Heart right ventricle (tissue), 16 donors: Measurements from ENCODE around the gene ATP10A. TPM values are rescaled to one million over a fixed set of nuclear protein-coding genes. Genes with fewer than 3 reads are reported as not detected.

Experiments used
- ATAC-seq, 8 donors: fragments of 200-7000 bp; cut with Tn5 transposase; one replicate each; pipeline ENCODE4 v1.9.1; 2020; ENCODE audit warnings: mild to moderate bottlenecking in 8 of 8, moderate library complexity in 8 of 8, moderate number of reproducible peaks in 1 of 8
- DNase-seq, 2 donors: peaks; one replicate each; pipeline ENCODE4 v3.0.0-alpha.2; 2020
- H3K27ac ChIP-seq, 10 donors: fragments of 200-600 bp; sonication (generic) in 2 of 10; one replicate each; pipeline versions ENCODE4 v1.5.0 to v1.8.0; 2020 to 2022; ENCODE audit warnings: mild to moderate bottlenecking in 3 of 10
- H3K27me3 ChIP-seq, 7 donors: fragments of 200-600 bp; one replicate each; pipeline ENCODE4 v1.8.0; 2021 to 2022; ENCODE audit warnings: mild to moderate bottlenecking in 2 of 7
- H3K36me3 ChIP-seq, 9 donors: fragments of 200-600 bp; sonication (generic) in 1 of 9; one replicate each; pipeline versions ENCODE4 v1.5.0 to v1.8.0; 2020 to 2022; ENCODE audit warnings: mild to moderate bottlenecking in 2 of 9
- H3K4me1 ChIP-seq, 9 donors: fragments of 200-600 bp; sonication (generic) in 1 of 9; one replicate each; pipeline versions ENCODE4 v1.5.0 to v1.8.0; 2020 to 2022; ENCODE audit warnings: mild to moderate bottlenecking in 4 of 9
- H3K4me3 ChIP-seq, 10 donors: fragments of 200-600 bp; sonication (generic) in 2 of 10; one replicate each; pipeline versions ENCODE4 v1.5.0 to v1.8.0; 2020 to 2022; ENCODE audit warnings: mild to moderate bottlenecking in 7 of 10, moderate library complexity in 2 of 10
- H3K9me3 ChIP-seq, 11 donors: fragments of 200-600 bp in 10 of 11; sonication (generic) in 2 of 11; one replicate each; pipeline versions ENCODE4 v1.5.0 to v1.8.0; 2013 to 2022; ENCODE audit warnings: mild to moderate bottlenecking in 2 of 11, control low read depth in 1 of 11, moderate library complexity in 1 of 11
- WGBS, 2 donors: extraction: QIAGEN DNeasy Blood & Tissue Kit; methylation state at CpG; one replicate each; pipeline ENCODE4 v1.1.7; 2013; ENCODE audit warnings: inconsistent platforms in 1 of 2; 5-methylcytosine and 5-hydroxymethylcytosine counted together
- intact Hi-C, 10 donors: fragments of 100-400 bp; cut with DNase I; formaldehyde crosslinking; loops; one replicate each; pipeline versions ENCODE4 v1.11.1 to v1.14.2; 2022
- polyA plus RNA-seq, 2 donors: library from polyadenylated mRNA; stranded (reverse); fragments of 200-250 nt; gene quantifications; one replicate each; pipeline ENCODE4 v1.2.3, GENCODE V29; 2013
- total RNA-seq, 10 donors: library from RNA; stranded (reverse); fragmentation: NEBNext Ultra II Directional in 3 of 10; extraction: Animal tissue kit (Norgen Biotek cat#: 25700) in 3 of 10; gene quantifications; one replicate each; pipeline versions ENCODE4 v1.2.1 to v1.2.4, GENCODE V29; 2021 to 2023
- TF ChIP-seq, protein P1 (sequence below), 9 donors: fragments of 200-600 bp; sonication (generic) in 2 of 9; IDR thresholded peaks; one replicate each; pipeline versions ENCODE4 v1.5.0 to v1.8.0; 2021 to 2022; ENCODE audit warnings: antibody characterized with exemption in 9 of 9, mild to moderate bottlenecking in 5 of 9, moderate library complexity in 1 of 9
- donor health status: Arrhythmogenic right ventricular cardiomyopathy.
- donor health status: ischemic (EF 13 %, LVEDD 7.1; RV severe dilation, severe dysfunction).
- donor health status: healthy with polysubstance abuse.
- donor health status: DM: no; HTN: yes; CAD: no.
- donor health status: DM: no; HTN: no; CAD: no.
- donor health status: ischemic (EF 25% LVEDD 6.9; RV normal size, moderate dysfunction).
- donor health status: ischemic (EF 25% LVEDD 5.7; RV mildly dilated, moderate dysfunction).
- donor health status: healthy.
- donor health status: DM: yes; HTN: yes; CAD: no.
- donor health status: Ischemic cardiomyopathy.
- donor health status: ischemic (EF 35%, LVEDD 5.7; RV mildly dilated, moderate dysfunction).
- donor health status: nonischemic (EF 11% LVEDD 7.7; RV severe dilation, severe dysfunction).
- donor health status: DM: yes; HTN: yes; CAD: no.
- donor health status: PGD.
- donor health status: ischemic (EF 29% LVEDD 5.4; RV normal size, mild dysfunction).
- donor health status: nonischemic (EF 23%, LVEDD 6.1; RV moderate dilation, normal function).

Gene ATP10A
- total and polyA plus RNA-seq, 12 donors, result 0.45 to 2.2 (median 0.89) TPM

DNA sequence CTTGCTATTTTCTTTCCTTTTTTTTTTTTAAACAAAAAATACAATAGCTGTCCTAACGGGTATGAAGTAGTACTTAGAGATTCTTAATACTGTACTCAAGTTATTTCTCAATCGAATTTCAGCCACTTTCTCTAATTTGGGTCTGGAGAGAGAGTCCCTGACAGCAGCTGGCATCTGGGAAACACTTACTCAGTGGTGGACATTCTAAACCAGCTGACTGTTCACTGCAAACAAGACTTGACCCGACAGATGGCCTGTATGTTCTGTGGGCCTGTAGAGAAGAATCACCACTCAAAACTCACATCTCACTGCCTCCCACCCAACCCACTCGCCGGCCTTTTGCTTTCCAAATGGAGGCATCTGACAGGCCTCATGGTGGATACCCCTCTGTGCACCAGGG is 199.6 kb downstream of the ATP10A start:
- no peak for ATAC-seq
- TF ChIP-seq, protein P1, sequence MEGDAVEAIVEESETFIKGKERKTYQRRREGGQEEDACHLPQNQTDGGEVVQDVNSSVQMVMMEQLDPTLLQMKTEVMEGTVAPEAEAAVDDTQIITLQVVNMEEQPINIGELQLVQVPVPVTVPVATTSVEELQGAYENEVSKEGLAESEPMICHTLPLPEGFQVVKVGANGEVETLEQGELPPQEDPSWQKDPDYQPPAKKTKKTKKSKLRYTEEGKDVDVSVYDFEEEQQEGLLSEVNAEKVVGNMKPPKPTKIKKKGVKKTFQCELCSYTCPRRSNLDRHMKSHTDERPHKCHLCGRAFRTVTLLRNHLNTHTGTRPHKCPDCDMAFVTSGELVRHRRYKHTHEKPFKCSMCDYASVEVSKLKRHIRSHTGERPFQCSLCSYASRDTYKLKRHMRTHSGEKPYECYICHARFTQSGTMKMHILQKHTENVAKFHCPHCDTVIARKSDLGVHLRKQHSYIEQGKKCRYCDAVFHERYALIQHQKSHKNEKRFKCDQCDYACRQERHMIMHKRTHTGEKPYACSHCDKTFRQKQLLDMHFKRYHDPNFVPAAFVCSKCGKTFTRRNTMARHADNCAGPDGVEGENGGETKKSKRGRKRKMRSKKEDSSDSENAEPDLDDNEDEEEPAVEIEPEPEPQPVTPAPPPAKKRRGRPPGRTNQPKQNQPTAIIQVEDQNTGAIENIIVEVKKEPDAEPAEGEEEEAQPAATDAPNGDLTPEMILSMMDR (IDR thresholded peaks at IDR 0.05), result no peak
- Histone ChIP-seq H3K4me3 (no peak overlapping the region), H3K27ac (no peak overlapping the region), H3K4me1 (no peaks in the 10 kb centered on the region), H3K27me3 (peaks cover 0 to 4% (median 0%) of the 10 kb centered on the region in 7 donors), H3K36me3 (no peaks in the 10 kb centered on the region), H3K9me3 (no peaks in the 10 kb centered on the region)
- intact Hi-C loops, result no loop called here
- DNase-seq, result no peak
- 84 to 87% methylated on average over 5 of the region's 5 CpGs for WGBS, 2 donors

DNA sequence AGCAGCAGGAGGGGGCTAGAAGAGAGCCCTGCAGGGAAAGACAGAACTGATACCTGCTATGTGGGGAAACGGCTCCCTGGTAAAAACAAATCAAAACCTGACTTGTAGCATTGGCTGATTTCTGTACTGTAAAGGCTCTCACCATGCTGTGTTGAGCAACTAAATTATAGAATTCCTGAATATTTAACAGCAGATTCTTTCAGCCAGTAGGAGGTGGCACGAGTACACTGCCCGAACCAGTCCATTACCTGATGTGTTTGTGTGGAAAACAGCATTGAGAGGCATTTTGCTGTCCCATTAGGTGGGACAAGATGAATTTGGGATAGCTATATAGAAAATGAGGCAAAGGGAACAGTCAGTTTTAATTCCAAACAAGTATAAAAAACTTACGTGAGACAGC is 201.2 kb downstream of the ATP10A start:
- no peak overlapping the region for H3K27ac ChIP-seq
- WGBS, 2 donors, result 64 to 76% methylated on average over 4 of the region's 4 CpGs

DNA sequence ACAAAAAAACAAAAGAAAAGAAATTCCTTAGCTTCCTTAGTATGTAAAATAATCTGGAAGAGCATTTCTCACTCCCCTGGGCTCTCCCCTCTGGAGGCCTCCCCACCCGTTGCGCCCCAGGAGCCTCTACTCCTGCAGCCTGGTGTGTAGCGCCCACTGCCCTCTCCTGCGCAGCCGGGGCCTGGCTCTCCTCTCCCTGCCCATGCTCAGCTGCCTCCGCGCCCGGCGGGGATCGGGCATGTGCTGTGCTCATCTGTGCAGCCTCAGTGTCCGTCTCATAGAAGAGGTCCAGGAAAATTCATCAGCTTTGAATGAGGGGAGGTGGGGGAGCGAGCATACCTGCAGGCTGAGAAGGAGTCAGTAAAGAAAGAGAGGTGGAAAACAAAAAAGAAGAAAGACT is 203.9 kb downstream of the ATP10A start:
- Histone ChIP-seq H3K4me3 (no peak overlapping the region), H3K9me3 (no peaks in the 10 kb centered on the region), H3K27me3 (no peaks in the 10 kb centered on the region), H3K4me1 (no peaks in the 10 kb centered on the region), H3K27ac (no peak overlapping the region), H3K36me3 (no peaks in the 10 kb centered on the region)
- 96% methylated on average over 12 of the region's 12 CpGs for WGBS, 2 donors
- TF ChIP-seq, protein P1 (IDR thresholded peaks at IDR 0.05), result no peak
- intact Hi-C loops, result no loop called here
- DNase-seq, result no peak
- no peak for ATAC-seq

More for the DNA sequence above, 201.2 kb downstream of the ATP10A start:
- Histone ChIP-seq H3K4me1 (no peaks in the 10 kb centered on the region), H3K27me3 (no peaks in the 10 kb centered on the region), H3K36me3 (no peaks in the 10 kb centered on the region), H3K9me3 (no peaks in the 10 kb centered on the region), H3K4me3 (no peak overlapping the region)
- DNase-seq (no peak), ATAC-seq (no peak)
- TF ChIP-seq, protein P1 (IDR thresholded peaks at IDR 0.05), result peak in 2 of 9 donors; percentile 15 to 25
- intact Hi-C loops, result no loop called here

DNA sequence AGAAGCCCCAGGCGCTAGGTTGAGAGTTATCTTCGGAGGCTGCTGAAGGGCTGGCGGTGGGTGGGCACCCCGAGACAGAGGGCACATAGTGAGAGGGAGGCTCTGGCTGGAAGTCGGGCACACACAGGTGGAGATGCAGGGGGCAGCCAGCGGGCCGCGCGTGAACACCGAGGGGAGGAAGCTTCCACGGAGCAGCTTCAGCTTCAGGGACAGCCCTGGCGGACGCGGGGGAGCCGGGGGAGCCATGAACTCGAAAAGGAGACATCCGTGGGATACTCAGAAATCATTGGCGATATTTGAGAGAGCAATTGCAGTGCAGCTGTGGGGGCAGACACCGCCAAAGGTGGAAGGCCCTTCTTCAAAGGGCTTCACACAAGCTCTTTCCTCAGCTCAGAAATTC is 204.6 kb downstream of the ATP10A start:
- intact Hi-C loops, result no loop called here
- TF ChIP-seq, protein P1 (IDR thresholded peaks at IDR 0.05), result no peak
- Histone ChIP-seq H3K27me3 (no peaks in the 10 kb centered on the region), H3K36me3 (no peaks in the 10 kb centered on the region), H3K4me3 (no peak overlapping the region), H3K27ac (no peak overlapping the region), H3K9me3 (no peaks in the 10 kb centered on the region), H3K4me1 (no peaks in the 10 kb centered on the region)
- WGBS, 2 donors, result 94 to 97% methylated on average over 19 of the region's 19 CpGs
- ATAC-seq, result no peak
- DNase-seq, result no peak
